ENCODE data around the gene SEBOX.

DNA sequence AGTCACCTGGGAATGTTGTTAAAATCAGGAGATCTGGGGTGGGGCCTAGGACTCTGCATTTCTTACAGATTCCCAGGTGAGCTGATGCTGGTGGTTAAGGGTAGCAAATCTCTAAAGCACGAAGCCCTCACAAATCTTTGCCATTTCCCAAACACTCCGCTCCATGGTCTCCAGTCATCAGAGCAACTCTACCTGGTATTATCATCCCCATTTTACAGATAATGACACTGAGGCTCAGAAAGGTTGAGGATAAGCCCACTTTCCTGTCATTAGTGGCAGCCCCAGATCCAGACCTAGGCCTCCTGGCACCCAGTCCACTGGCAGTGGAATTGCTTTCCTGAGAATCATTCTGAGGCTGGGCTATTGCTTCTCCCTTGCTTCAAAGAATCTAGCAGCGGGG lies 32.3 kb upstream of the SEBOX start:
- TF ChIP-seq POLR2A (IDR thresholded peaks at IDR 0.05; ENCODE audit: low read length), result no peak
- TF ChIP-seq, protein P1, sequence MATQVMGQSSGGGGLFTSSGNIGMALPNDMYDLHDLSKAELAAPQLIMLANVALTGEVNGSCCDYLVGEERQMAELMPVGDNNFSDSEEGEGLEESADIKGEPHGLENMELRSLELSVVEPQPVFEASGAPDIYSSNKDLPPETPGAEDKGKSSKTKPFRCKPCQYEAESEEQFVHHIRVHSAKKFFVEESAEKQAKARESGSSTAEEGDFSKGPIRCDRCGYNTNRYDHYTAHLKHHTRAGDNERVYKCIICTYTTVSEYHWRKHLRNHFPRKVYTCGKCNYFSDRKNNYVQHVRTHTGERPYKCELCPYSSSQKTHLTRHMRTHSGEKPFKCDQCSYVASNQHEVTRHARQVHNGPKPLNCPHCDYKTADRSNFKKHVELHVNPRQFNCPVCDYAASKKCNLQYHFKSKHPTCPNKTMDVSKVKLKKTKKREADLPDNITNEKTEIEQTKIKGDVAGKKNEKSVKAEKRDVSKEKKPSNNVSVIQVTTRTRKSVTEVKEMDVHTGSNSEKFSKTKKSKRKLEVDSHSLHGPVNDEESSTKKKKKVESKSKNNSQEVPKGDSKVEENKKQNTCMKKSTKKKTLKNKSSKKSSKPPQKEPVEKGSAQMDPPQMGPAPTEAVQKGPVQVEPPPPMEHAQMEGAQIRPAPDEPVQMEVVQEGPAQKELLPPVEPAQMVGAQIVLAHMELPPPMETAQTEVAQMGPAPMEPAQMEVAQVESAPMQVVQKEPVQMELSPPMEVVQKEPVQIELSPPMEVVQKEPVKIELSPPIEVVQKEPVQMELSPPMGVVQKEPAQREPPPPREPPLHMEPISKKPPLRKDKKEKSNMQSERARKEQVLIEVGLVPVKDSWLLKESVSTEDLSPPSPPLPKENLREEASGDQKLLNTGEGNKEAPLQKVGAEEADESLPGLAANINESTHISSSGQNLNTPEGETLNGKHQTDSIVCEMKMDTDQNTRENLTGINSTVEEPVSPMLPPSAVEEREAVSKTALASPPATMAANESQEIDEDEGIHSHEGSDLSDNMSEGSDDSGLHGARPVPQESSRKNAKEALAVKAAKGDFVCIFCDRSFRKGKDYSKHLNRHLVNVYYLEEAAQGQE (IDR thresholded peaks at IDR 0.05), result no peak
- TF ChIP-seq, protein P2, sequence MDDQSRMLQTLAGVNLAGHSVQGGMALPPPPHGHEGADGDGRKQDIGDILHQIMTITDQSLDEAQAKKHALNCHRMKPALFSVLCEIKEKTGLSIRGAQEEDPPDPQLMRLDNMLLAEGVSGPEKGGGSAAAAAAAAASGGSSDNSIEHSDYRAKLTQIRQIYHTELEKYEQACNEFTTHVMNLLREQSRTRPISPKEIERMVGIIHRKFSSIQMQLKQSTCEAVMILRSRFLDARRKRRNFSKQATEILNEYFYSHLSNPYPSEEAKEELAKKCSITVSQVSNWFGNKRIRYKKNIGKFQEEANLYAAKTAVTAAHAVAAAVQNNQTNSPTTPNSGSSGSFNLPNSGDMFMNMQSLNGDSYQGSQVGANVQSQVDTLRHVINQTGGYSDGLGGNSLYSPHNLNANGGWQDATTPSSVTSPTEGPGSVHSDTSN (IDR thresholded peaks at IDR 0.05), result no peak
- TF ChIP-seq, protein P3, sequence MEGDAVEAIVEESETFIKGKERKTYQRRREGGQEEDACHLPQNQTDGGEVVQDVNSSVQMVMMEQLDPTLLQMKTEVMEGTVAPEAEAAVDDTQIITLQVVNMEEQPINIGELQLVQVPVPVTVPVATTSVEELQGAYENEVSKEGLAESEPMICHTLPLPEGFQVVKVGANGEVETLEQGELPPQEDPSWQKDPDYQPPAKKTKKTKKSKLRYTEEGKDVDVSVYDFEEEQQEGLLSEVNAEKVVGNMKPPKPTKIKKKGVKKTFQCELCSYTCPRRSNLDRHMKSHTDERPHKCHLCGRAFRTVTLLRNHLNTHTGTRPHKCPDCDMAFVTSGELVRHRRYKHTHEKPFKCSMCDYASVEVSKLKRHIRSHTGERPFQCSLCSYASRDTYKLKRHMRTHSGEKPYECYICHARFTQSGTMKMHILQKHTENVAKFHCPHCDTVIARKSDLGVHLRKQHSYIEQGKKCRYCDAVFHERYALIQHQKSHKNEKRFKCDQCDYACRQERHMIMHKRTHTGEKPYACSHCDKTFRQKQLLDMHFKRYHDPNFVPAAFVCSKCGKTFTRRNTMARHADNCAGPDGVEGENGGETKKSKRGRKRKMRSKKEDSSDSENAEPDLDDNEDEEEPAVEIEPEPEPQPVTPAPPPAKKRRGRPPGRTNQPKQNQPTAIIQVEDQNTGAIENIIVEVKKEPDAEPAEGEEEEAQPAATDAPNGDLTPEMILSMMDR (IDR thresholded peaks at IDR 0.05), result no peak
- TF ChIP-seq MAFK (IDR thresholded peaks at IDR 0.05; ENCODE audit: partially characterized antibody), result no peak
- no peak for TF ChIP-seq JUNB (IDR thresholded peaks at IDR 0.05)
- TF ChIP-seq, protein P4, sequence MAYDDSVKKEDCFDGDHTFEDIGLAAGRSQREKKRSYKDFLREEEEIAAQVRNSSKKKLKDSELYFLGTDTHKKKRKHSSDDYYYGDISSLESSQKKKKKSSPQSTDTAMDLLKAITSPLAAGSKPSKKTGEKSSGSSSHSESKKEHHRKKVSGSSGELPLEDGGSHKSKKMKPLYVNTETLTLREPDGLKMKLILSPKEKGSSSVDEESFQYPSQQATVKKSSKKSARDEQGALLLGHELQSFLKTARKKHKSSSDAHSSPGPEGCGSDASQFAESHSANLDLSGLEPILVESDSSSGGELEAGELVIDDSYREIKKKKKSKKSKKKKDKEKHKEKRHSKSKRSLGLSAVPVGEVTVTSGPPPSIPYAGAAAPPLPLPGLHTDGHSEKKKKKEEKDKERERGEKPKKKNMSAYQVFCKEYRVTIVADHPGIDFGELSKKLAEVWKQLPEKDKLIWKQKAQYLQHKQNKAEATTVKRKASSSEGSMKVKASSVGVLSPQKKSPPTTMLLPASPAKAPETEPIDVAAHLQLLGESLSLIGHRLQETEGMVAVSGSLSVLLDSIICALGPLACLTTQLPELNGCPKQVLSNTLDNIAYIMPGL (CRISPR knock-in tag; IDR thresholded peaks at IDR 0.05; ENCODE audit: borderline replicate concordance), result no peak
- TF ChIP-seq, protein P5, sequence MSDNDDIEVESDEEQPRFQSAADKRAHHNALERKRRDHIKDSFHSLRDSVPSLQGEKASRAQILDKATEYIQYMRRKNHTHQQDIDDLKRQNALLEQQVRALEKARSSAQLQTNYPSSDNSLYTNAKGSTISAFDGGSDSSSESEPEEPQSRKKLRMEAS (IDR thresholded peaks at IDR 0.05), result no peak
- no peak for TF ChIP-seq RAD21 (conservative IDR thresholded peaks at IDR 0.05 in 1 of 2, IDR thresholded peaks at IDR 0.05 in 1 of 2)
- TF ChIP-seq FOSL2 (IDR thresholded peaks at IDR 0.05), result no peak
- no peak for TF ChIP-seq FOSL2 (CRISPR knock-in tag; IDR thresholded peaks at IDR 0.05)
- TF ChIP-seq CEBPB (IDR thresholded peaks at IDR 0.05), result no peak
- no peak for TF ChIP-seq MAZ (IDR thresholded peaks at IDR 0.05; ENCODE audit: borderline replicate concordance, low read depth, low read length)
- TF ChIP-seq, protein P6, sequence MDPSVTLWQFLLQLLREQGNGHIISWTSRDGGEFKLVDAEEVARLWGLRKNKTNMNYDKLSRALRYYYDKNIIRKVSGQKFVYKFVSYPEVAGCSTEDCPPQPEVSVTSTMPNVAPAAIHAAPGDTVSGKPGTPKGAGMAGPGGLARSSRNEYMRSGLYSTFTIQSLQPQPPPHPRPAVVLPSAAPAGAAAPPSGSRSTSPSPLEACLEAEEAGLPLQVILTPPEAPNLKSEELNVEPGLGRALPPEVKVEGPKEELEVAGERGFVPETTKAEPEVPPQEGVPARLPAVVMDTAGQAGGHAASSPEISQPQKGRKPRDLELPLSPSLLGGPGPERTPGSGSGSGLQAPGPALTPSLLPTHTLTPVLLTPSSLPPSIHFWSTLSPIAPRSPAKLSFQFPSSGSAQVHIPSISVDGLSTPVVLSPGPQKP (IDR thresholded peaks at IDR 0.05; ENCODE audit: low read depth, low read length), result no peak

All from A549 (cell line).